Measurements from ENCODE around the gene DYNLRB2.

DYNLRB2 gene

DNA sequence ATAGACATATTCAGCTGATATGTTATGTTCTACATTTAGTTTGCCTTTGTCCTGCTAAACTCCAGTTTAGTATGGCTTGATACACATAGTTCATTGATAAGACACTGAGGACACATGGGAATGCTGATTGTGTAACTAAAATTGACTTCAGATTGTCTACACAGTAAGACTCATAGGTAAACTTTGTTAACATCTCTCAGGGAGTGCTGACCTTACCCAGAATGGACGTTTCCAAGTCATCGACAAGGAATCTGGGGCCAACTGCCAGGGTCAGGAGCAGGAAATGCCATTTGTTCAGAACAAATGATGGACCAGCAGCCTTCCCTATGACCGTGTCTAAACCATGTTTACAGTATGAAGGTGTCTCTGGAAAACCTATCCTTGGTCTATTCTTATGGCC, 58.7 kb downstream of the DYNLRB2 start:
- DNase-seq (ENCODE audit: low spot score): no peak
